GM21576 (cell line): Measurements from ENCODE around the gene STARD9.
"Not testable (repeated sequence)": the region's sequence is repeated elsewhere in the genome, so short reads cannot be mapped to it uniquely, and the experiment has no call there.

Source experiments
- ATAC-seq: cut with Tn5 transposase; IDR thresholded peaks from one replicate; pipeline ENCODE4 v1.9.1; 2021; ENCODE audit warnings: mild to moderate bottlenecking, moderate library complexity; ENCODE audit not compliant: unreplicated experiment

Gene STARD9

GRCh38 chr15:42759093-42759492, 183.7 kb downstream of the STARD9 start:
- no peak for ATAC-seq

GRCh38 chr15:42760759-42761158, 185.4 kb downstream of the STARD9 start:
- ATAC-seq = no peak

GRCh38 chr15:42761813-42762212, 186.4 kb downstream of the STARD9 start:
- ATAC-seq = not testable (repeated sequence)

GRCh38 chr15:42764154-42764731, 188.8 kb downstream of the STARD9 start:
- ATAC-seq = not testable (repeated sequence)

GRCh38 chr15:42766109-42766508, 190.7 kb downstream of the STARD9 start:
- ATAC-seq = not testable (repeated sequence)
